H4 (cell line): ENCODE results near the gene KDM7A. TPM values are rescaled to one million over a fixed set of nuclear protein-coding genes. Genes with fewer than 3 reads are reported as not detected.
A peak's percentile ranks its signal among the peaks of the same experiment; 100 is the strongest.
"Not testable (repeated sequence)": the region's sequence is repeated elsewhere in the genome, so short reads cannot be mapped to it uniquely, and the experiment has no call there.

Experiments used
- DNase-seq: peaks from one replicate; pipeline ENCODE4 v3.0.0-alpha.2; 2015; ENCODE audit warnings: low spot score
- total RNA-seq: library from RNA; depleted of rRNA; stranded (reverse); fragments of >200 nt; shearing (Covaris generic); gene quantifications from 2 replicates; pipeline ENCODE4 v1.2.3, GENCODE V29; 2014

The KDM7A gene
- total RNA-seq, 1 experiment from 2014 or later = 1.0 TPM

DNA sequence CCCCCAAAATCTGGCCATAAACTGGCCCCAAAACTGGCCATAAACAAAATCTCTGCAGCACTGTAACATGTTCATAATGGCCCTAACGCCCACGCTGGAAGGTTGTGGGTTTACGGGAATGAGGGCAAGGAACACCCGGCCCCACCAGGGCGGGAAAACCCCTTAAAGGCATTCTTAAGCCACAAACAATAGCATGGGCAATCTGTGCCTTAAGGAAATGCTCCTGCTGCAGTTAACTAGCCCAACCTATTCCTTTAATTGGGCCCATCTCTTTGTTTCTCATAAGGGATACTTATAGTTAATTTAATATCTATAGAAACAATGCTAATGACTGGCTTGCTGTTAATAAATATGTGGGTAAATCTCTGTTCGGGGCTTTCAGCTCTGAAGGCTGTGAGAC is 26.2 kb upstream of the KDM7A start:
- DNase-seq = not testable (repeated sequence)

- no peak for DNase-seq
These were observed 24.6 kb upstream of the KDM7A start for GRCh38 chr7:140201393-140201792.

GRCh38 chr7:140200061-140200989 is 23.5 kb upstream of the KDM7A start:
- DNase-seq = peak; percentile 86

GRCh38 chr7:140197938-140198337 is 21.2 kb upstream of the KDM7A start:
- DNase-seq = no peak

DNA sequence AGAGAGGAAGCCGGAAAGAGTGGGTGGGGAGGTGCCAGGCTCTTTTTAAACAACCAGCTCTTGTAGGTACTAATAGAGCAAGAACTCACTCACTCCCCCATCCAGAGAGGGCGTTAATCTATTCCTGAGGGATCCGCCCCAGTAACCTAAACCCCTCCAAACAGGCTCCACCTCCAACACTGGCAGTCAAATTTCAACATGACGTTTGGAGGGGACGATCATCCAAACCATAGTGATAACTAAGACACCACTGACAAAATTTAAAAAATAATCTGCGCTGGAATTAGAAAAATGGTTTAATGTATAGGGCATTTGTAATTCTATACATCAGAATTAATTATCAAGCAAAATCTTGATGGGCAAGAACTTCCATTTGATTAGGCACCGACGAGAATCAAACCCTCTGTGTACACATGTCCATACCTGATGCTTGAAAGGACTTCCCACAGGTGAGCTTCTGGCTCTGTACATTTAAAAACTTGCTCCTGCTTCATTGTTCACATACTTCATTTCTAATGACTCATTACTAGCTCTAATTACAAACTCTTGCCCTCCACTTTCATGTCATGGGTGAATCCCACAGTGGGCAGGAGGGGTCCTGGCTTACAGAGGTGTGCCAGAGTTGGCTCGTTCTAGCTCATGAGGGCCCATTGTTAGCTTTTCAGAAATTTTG is 20.6 kb upstream of the KDM7A start:
- DNase-seq = no peak

DNA sequence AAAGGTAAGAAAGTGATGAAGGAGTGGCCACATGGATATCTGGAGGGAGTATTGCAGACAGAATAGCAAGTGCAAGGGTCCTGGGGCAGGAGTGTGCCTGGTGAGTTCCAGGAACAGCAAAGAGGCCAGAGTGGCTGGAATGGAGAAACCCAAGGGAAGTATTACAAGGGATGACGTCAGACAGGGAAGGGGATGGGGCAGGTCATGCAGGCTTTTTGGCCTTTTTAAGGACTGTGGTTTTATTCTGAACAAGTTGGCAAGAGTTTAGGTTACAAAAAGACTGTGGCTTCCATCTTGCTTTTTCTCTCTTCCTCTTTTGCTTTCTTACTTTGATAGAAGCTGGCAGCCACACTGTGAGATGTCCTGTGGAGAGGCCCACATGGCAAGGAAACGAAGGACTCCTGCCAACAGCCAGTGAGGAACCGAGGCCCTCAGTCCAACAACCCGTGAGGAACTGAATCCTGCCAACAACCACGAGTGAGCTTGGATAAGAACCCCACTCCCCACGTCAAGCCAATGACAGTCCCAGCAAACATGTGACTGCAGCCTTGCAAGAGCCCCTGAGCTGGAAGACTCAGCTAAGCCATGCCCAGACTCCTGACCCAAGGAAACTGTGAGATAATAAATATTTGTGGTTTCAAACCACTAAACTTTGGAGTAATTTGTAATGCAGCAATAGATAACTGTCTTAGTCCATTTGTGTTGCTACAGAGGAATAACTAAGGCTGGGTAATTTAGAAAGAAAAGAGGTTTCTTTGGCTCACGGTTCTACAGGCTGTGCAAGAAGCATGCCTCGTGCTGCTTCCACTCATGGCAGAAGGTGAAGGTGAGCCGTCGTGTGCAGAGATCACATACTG is 19.8 kb upstream of the KDM7A start:
- peak; percentile 28 for DNase-seq

- no peak for DNase-seq
These were observed 19.1 kb upstream of the KDM7A start for GRCh38 chr7:140195859-140196258.

GRCh38 chr7:140192620-140193019 is 15.8 kb upstream of the KDM7A start:
- DNase-seq = no peak

DNA sequence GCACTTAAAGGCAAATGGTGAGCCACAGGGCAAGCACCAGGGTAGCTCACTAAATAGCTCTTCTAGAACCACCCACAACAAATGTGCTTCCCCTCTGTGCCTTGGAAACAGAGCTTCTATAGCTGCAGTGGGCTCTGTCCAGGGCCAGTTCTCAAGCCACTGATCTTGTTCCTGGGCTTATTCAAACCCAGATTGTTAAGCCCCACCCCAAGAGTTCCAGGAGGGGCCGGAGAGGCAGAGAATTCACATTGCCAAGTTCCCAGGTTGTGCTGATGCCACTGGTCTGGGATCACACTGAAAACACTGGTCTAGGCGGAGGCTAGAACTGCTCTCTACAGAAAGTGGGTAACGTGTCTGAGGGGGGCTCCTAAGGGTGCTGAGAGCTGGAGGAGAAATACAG is 15.4 kb upstream of the KDM7A start:
- no peak for DNase-seq

- no peak for DNase-seq
These were observed 13.8 kb upstream of the KDM7A start for GRCh38 chr7:140190588-140190987.

- DNase-seq = no peak
These were observed 13.1 kb upstream of the KDM7A start for GRCh38 chr7:140189917-140190316.

- no peak for DNase-seq
These were observed 6.1 kb upstream of the KDM7A start for GRCh38 chr7:140182917-140183316.

- no peak for DNase-seq
These were observed 2.6 kb upstream of the KDM7A start for GRCh38 chr7:140179339-140179738.

DNA sequence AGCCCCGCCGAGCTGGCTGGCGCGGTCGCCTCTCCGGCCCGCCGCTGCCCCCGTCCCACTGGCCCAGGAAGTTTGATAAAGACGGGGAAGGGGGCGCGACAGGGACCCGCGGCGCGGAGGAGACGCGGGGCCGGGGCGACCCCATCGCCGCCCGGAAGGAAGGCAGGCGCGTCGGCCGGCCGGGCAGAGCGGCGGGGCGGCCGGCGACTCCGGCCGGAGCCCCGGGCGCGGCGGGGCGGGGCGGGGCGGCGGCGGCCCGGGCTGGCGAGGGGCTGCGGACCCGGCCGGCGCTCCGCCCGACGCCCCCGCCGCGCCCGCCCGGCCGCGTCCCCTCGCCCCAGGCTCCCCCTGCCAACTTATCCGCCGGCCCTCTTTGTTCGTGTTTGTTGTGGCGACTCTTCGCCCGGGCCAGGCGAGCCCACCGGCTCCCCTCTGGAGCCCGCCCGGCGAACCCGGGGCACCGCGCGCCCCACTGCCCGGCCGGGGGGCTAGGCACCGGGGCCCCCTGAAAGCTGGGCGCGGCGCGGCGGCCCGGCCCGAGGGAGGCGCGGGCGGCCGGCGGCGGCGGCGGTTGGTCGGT is 571 bp downstream of the KDM7A start:
- no peak for DNase-seq

- peak; percentile 97 for DNase-seq
These were observed 1.3 kb downstream of the KDM7A start for GRCh38 chr7:140175221-140176121.

DNA sequence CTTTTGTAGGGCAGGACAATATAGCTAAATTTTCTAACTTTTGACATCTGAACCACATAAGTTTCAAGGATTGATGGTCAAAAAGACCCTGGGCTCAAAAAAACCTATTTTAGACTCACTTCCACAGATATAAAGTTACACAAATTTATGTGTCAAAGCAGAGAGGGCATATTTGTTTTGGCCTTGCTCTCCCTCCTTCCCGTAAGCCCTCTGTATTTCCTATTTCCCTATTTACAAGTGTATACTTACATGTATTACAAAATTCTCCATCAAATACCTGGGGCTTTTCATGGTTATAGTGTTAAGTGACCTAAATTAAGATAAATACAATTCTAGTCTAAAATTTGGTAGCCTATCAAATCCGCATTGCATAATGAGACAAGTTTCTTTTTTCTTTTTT is 2.6 kb downstream of the KDM7A start:
- no peak for DNase-seq

GRCh38 chr7:140170375-140170774 is 6.4 kb downstream of the KDM7A start:
- no peak for DNase-seq

- DNase-seq = no peak
These were observed 8.0 kb downstream of the KDM7A start for GRCh38 chr7:140168816-140169215.

- DNase-seq = peak; percentile 72
These were observed 11.4 kb downstream of the KDM7A start for GRCh38 chr7:140165422-140165821.

- DNase-seq = not testable (repeated sequence)
These were observed 14.7 kb downstream of the KDM7A start for GRCh38 chr7:140162081-140162480.

DNA sequence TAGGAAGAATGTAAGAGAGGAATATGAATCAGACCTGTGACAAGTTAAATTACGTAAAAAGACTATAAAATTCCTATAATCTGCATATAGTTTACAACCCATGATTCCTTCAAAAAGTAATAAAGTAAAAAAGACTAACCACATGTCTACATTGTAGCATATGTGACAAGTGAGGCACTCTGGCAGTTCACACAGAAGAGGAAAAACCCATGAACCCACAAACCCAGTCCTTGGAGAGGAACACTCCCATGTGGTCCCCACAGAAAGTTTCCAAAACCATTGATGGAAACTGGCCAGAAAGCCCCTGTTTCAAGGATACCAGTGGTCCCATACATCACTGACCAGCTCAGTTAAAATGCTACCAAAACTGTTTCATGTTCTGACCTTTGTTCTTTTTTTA is 15.7 kb downstream of the KDM7A start:
- DNase-seq = no peak
